ENCODE measurements around the gene CCDC40. TPM values are rescaled to one million over a fixed set of nuclear protein-coding genes. Genes with fewer than 3 reads are reported as not detected.

Gene CCDC40
- total RNA-seq, 2 donors from 2014 or later: 3.0 to 9.3 TPM

DNA sequence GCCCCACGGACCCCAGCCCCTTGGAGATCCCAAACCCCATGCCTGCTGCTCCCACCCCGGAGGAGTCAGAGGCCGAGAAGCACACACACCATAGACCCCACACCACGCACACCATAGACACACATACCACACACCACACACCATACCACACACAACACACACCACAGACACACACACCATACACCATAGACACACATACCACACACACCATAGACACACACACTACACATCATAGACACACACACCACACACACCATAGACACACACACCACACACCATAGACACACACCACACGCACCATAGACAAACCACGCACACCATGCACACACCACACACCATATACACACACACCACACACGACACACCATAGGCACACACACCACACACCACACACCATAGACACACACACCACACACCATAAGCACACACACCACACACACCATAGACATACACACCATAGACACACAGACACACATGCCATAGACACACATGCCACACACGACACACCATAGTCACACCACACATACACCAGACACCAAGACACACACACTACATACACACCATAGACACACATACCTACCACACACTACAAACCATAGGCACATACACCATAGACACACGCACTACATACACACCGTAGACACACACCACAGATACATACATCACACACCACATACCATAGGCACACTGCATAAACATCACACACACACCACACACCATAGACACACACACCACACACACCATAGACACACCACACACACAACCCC is 12.1 kb upstream of the CCDC40 start:
- H3K27me3 ChIP-seq: no peaks in the 10 kb centered on the region
- H3K9me3 ChIP-seq: no peaks in the 10 kb centered on the region
- TF ChIP-seq, protein P1, sequence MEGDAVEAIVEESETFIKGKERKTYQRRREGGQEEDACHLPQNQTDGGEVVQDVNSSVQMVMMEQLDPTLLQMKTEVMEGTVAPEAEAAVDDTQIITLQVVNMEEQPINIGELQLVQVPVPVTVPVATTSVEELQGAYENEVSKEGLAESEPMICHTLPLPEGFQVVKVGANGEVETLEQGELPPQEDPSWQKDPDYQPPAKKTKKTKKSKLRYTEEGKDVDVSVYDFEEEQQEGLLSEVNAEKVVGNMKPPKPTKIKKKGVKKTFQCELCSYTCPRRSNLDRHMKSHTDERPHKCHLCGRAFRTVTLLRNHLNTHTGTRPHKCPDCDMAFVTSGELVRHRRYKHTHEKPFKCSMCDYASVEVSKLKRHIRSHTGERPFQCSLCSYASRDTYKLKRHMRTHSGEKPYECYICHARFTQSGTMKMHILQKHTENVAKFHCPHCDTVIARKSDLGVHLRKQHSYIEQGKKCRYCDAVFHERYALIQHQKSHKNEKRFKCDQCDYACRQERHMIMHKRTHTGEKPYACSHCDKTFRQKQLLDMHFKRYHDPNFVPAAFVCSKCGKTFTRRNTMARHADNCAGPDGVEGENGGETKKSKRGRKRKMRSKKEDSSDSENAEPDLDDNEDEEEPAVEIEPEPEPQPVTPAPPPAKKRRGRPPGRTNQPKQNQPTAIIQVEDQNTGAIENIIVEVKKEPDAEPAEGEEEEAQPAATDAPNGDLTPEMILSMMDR (IDR thresholded peaks at IDR 0.05): no peak
- H3K27ac ChIP-seq: peak overlapping the region in 1 of 2 donors; percentile 20
- DNase-seq (ENCODE audit: low spot score): no peak
- no peaks in the 10 kb centered on the region for H3K36me3 ChIP-seq
- H3K4me3 ChIP-seq: peak overlapping the region in 1 of 2 donors; percentile 34
- peaks cover 0 to 41% of the 10 kb centered on the region in 2 donors for H3K4me1 ChIP-seq

DNA sequence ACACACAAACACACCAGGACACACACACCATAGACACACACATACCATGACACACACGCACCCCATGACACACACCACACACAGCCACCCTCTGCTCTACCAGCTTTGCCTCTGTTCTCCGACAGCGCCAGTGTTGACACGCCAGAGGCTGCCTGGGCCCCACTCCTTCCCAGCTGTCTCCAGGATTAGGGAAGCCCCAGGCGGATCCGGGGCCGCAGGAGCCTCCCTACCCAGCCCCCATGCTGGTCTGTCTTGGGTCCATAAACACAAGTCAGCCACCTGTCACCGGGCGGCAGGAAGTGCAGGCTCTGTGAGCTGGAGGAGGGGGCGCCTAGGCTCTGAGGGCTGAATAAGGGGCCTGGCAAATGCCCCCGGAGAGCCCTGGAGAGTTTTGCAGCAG is 11.3 kb upstream of the CCDC40 start:
- no peak overlapping the region for H3K4me3 ChIP-seq
- peaks cover 0 to 48% of the 10 kb centered on the region in 2 donors for H3K4me1 ChIP-seq
- H3K9me3 ChIP-seq: no peaks in the 10 kb centered on the region
- no peak for DNase-seq (ENCODE audit: low spot score)
- H3K36me3 ChIP-seq: no peaks in the 10 kb centered on the region
- H3K27ac ChIP-seq: no peak overlapping the region
- TF ChIP-seq, protein P1 (IDR thresholded peaks at IDR 0.05): no peak
- no peaks in the 10 kb centered on the region for H3K27me3 ChIP-seq

GRCh38 chr17:80025796-80026195 is 10.6 kb upstream of the CCDC40 start:
- Histone ChIP-seq H3K4me3 (no peak overlapping the region), H3K27ac (no peak overlapping the region), H3K36me3 (no peaks in the 10 kb centered on the region), H3K9me3 (no peaks in the 10 kb centered on the region), H3K4me1 (peaks cover 0 to 55% of the 10 kb centered on the region in 2 donors), H3K27me3 (no peaks in the 10 kb centered on the region)
- TF ChIP-seq, protein P1 (IDR thresholded peaks at IDR 0.05): no peak
- DNase-seq (ENCODE audit: low spot score): no peak

DNA sequence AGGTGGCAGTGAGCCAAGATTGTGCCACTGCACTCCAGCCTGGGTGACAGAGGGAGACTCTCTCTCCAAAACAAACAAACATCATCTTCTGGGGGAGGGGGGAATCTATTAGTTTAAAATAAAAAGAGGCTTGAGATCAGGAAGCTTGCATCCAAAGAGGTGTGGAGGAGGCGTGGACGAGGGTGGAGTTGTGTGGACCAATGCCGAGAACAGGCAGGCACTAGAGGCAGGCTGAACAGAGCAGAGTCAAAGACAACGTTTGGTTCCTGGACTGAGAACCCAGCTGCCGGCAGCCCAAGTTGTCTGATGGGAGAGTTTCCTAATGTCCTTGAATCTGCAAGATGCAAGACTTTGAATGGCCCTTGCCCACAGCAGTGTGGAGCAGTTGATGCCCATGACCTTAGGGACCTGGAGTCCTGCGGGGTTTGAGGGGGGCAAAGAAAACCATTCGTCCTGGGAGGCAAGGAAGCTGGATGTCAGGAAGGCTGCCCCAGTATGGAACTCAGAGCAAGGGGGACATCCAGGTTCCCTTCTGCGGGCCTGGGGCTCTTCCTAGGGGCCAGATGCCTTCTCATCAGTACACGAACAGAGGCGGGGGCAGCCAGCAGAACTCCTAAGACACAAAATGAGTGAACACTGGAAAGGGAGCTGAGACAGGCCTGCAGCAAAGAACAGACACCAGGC is 9.9 kb upstream of the CCDC40 start:
- TF ChIP-seq, protein P1 (IDR thresholded peaks at IDR 0.05): no peak
- Histone ChIP-seq H3K27me3 (no peaks in the 10 kb centered on the region), H3K4me1 (peaks cover 0 to 56% of the 10 kb centered on the region in 2 donors)

DNA sequence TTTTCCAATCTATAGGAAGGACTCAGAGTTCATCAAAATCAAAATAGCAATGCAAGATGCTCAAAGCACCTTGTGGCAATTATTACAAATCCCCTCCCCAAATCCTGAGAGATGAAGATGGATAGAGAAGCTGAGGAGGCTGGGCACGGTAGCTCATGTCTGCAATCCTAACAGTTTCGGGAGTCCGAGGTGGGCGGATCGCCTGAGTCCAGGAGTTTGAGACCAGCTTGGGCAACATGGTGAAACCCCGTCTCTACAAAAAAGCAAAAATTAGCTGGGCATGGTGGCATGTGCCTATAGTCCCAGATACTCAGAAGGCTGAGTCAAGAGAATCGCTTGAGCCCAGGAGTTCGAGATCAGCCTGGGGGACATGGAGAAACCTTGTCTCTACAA is 9.4 kb upstream of the CCDC40 start:
- no peaks in the 10 kb centered on the region for H3K36me3 ChIP-seq
- no peaks in the 10 kb centered on the region for H3K27me3 ChIP-seq
- H3K4me3 ChIP-seq: no peak overlapping the region
- no peak for DNase-seq (ENCODE audit: low spot score)
- no peak overlapping the region for H3K27ac ChIP-seq
- H3K9me3 ChIP-seq: no peaks in the 10 kb centered on the region
- peaks cover 0 to 56% of the 10 kb centered on the region in 2 donors for H3K4me1 ChIP-seq
- TF ChIP-seq, protein P1 (IDR thresholded peaks at IDR 0.05): no peak

More for the DNA sequence above, 9.9 kb upstream of the CCDC40 start:
- DNase-seq (ENCODE audit: low spot score): no peak
- no peaks in the 10 kb centered on the region for H3K9me3 ChIP-seq
- no peaks in the 10 kb centered on the region for H3K36me3 ChIP-seq
- no peak overlapping the region for H3K27ac ChIP-seq
- no peak overlapping the region for H3K4me3 ChIP-seq

Data from right atrium auricular region (tissue), 2 donors.